GM10248 (cell line): ENCODE results near the gene ATP10D.
A peak's percentile ranks its signal among the peaks of the same experiment; 100 is the strongest.

ENCODE experiments used
- CTCF ChIA-PET: fragments of 300-600 bp; sonication (Branson Sonifier 250); formaldehyde crosslinking; extraction: SDS; loops from one replicate; lab custom pipeline; 2021; ENCODE audit warnings: antibody characterized with exemption; lab: Yijun Ruan, JAX
- POLR2A ChIA-PET: fragments of 350-650 bp; sonication (Branson Sonifier 250); formaldehyde crosslinking; extraction: SDS; loops from one replicate; lab custom pipeline; 2020; ENCODE audit warnings: antibody characterized with exemption; lab: Yijun Ruan, JAX
- DNase-seq: peaks from one replicate; pipeline ENCODE4 v3.0.0; 2012; ENCODE audit errors: extremely low spot score
- CTCF ChIP-seq: IDR thresholded peaks from 2 replicates; pipeline ENCODE4 v1.5.1; 2012; ENCODE audit warnings: mild to moderate bottlenecking, low read depth; ENCODE audit errors: extremely low read depth, missing control alignments, control extremely low read depth

The ATP10D gene

GRCh38 chr4:47465004-47465403, 20.1 kb upstream of the ATP10D start:
- peak; percentile 23 for DNase-seq
- ChIA-PET CTCF (interaction anchor here (1.1 to 2.3 kb wide), 4 partner anchors 13 to 99 kb away, joined by 3 to 15 read pairs (median 3); no protein-coding TSS in a partner anchor), POLR2A (no interaction called here)

GRCh38 chr4:47466056-47466785, 18.9 kb upstream of the ATP10D start:
- no peak for TF ChIP-seq CTCF
- POLR2A ChIA-PET: no interaction called here
- CTCF ChIA-PET: interaction anchor here (0.9 to 1.1 kb wide), 3 partner anchors 10 to 45 kb away, joined by 3 read pairs; no protein-coding TSS in a partner anchor
- DNase-seq: no peak

More at GRCh38 chr4:47465004-47465403, 20.1 kb upstream of the ATP10D start:
- TF ChIP-seq CTCF: no peak

GRCh38 chr4:47468706-47469365, 16.2 kb upstream of the ATP10D start:
- CTCF ChIA-PET: interaction anchor here (0.7 to 4.3 kb wide), 5 partner anchors 13 to 371 kb away, joined by 3 to 19 read pairs (median 3); no protein-coding TSS in a partner anchor
- POLR2A ChIA-PET: no interaction called here

DNA sequence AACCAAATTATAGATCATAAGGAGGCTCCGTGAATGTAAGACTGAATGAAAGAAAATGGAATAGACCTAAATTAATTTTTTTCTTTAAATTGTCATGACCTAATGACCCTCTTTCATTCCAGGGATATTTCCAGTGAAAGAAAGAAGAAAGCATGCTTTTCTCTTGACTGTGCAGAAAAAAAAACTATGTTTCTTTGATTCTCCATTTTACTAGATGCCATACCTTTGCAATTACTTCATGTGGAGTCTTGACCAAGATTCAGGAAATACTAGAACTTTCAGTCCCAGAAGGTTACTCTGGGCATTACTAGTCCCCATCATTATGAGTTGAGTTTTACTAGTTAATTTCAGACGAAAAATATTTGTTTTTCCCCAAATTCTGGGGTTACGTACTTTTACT, 15.1 kb upstream of the ATP10D start:
- CTCF ChIA-PET: interaction anchor here (1.1 to 4.3 kb wide), 3 partner anchors 12 to 370 kb away, joined by 3 to 19 read pairs (median 3); partner anchors contain the start of gene ATP10D
- no peak for TF ChIP-seq CTCF
- POLR2A ChIA-PET: no interaction called here
- no peak for DNase-seq

More at GRCh38 chr4:47468706-47469365, 16.2 kb upstream of the ATP10D start:
- DNase-seq: no peak
- TF ChIP-seq CTCF: no peak

DNA sequence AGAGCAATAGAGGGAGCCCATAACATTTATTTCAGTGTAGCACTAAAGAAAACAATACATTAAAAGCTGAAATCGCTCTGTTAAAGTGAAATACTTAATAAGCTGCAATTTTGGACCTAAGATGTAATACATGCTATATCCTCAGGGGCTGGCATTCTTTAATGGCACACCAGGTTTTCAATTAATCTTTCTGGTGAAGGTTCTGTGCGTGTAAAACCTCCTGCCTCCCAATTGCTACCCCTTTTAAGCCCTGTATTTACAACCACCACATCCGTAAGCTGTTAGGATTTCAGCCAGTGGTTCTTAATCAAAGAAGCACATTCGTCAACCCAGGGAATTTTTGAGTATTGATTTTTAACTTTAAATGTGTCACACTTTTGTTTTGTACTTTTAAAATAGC, 14.0 kb upstream of the ATP10D start:
- POLR2A ChIA-PET: no interaction called here
- CTCF ChIA-PET: interaction anchor here (0.6 to 4.3 kb wide), 5 partner anchors 8 to 31 kb away, joined by 3 to 19 read pairs (median 4); partner anchors contain the start of gene ATP10D
- DNase-seq: no peak
- TF ChIP-seq CTCF: no peak

GRCh38 chr4:47471591-47471990, 13.5 kb upstream of the ATP10D start:
- no peak for DNase-seq
- ChIA-PET POLR2A (no interaction called here), CTCF (interaction anchor here (1.1 to 4.3 kb wide), 4 partner anchors 8 to 12 kb away, joined by 4 to 19 read pairs (median 6); partner anchors contain the start of gene COMMD8)
- no peak for TF ChIP-seq CTCF
